A673 (cell line): ENCODE measurements around the gene TRABD. TPM values are rescaled to one million over a fixed set of nuclear protein-coding genes. Genes with fewer than 3 reads are reported as not detected.

Experiments used
- BruUV-seq: library from RNA; stranded (reverse); fragments of 400-500 nt; replicated peaks from 2 replicates; lab custom pipeline; 2021; lab: Mats Ljungman, UMichigan
- CTCF ChIA-PET: fragments of 300-600 bp; sonication (Branson Sonifier 250); formaldehyde crosslinking; loops from one replicate; lab custom pipeline; 2022; ENCODE audit warnings: antibody characterized with exemption; lab: Charles Lee
- POLR2A ChIA-PET: fragments of 300-600 bp; sonication (Branson Sonifier 250); formaldehyde crosslinking; loops from one replicate; lab custom pipeline; 2022; ENCODE audit warnings: antibody characterized with exemption; ENCODE audit not compliant: low non-redundant PET; lab: Charles Lee
- DNase-seq: peaks from one replicate; pipeline ENCODE4 v3.0.0-alpha.2; 2015; ENCODE audit warnings: low spot score
- H3K27ac ChIP-seq: fragments of 200-600 bp; sonication (generic); 2 replicates; pipeline ENCODE4 v1.5.1; 2016; ENCODE audit warnings: mixed run types, low read depth, mild to moderate bottlenecking, mixed read lengths, antibody characterized with exemption, low read length; ENCODE audit not compliant: poor library complexity, severe bottlenecking
- H3K27me3 ChIP-seq: fragments of 200-600 bp; sonication (generic); replicated peaks from 2 replicates; pipeline ENCODE4 v1.6.1; 2017; ENCODE audit warnings: mixed run types, low read depth, mild to moderate bottlenecking, mixed read lengths, antibody characterized with exemption, low read length; ENCODE audit not compliant: insufficient read depth, poor library complexity
- H3K36me3 ChIP-seq: fragments of 200-600 bp; sonication (generic); 2 replicates; pipeline ENCODE4 v1.6.1; 2016; ENCODE audit warnings: mixed run types, mild to moderate bottlenecking, mixed read lengths, antibody characterized with exemption, low read length; ENCODE audit not compliant: insufficient read depth, poor library complexity, severe bottlenecking
- H3K4me1 ChIP-seq: fragments of 200-600 bp; sonication (generic); 2 replicates; pipeline ENCODE4 v1.6.1; 2017; ENCODE audit warnings: mixed run types, mild to moderate bottlenecking, mixed read lengths, antibody characterized with exemption, low read length; ENCODE audit not compliant: insufficient read depth, poor library complexity, severe bottlenecking
- H3K4me3 ChIP-seq: fragments of 200-600 bp; sonication (generic); 2 replicates; pipeline ENCODE4 v1.5.1; 2016; ENCODE audit warnings: low read depth, mixed run types, mild to moderate bottlenecking, mixed read lengths, low read length; ENCODE audit not compliant: poor library complexity, severe bottlenecking
- H3K9me3 ChIP-seq: fragments of 200-600 bp; sonication (generic); 2 replicates; pipeline ENCODE4 v1.6.1; 2016; ENCODE audit warnings: mixed run types, low read depth, mild to moderate bottlenecking, mixed read lengths, antibody characterized with exemption, low read length; ENCODE audit not compliant: poor library complexity, severe bottlenecking
- CTCF ChIP-seq: fragments of 300-800, 200-600 bp; sonication (generic); conservative IDR thresholded peaks from 2 replicates; pipeline ENCODE4 v1.5.1; 2017; ENCODE audit warnings: low read depth, mild to moderate bottlenecking, antibody characterized with exemption, low read length, moderate library complexity, mixed read lengths
- EZH2 ChIP-seq: fragments of 200-600 bp; sonication (generic); IDR thresholded peaks from 2 replicates; pipeline ENCODE4 v1.6.1; 2017; ENCODE audit warnings: borderline replicate concordance, low read depth, mild to moderate bottlenecking, mixed read lengths, antibody characterized with exemption, low read length; ENCODE audit not compliant: poor library complexity, severe bottlenecking
- intact Hi-C: fragments of 100-400 bp; cut with micrococcal nuclease; formaldehyde crosslinking; loops from one replicate; pipeline ENCODE4 v1.10.0; 2022; ENCODE audit not compliant: unreplicated experiment
- total RNA-seq: library from RNA; stranded (reverse); gene quantifications from 2 replicates; pipeline ENCODE4 v1.2.3, GENCODE V29; 2021

The TRABD gene
- total RNA-seq, 1 experiment from 2014 or later = 63.9 TPM

- ChIA-PET POLR2A (no interaction called here), CTCF (no interaction called here)
- Histone ChIP-seq H3K27me3 (no peaks in the 10 kb centered on the region), H3K36me3 (peaks cover 45% of the 10 kb centered on the region), H3K4me1 (no peaks in the 10 kb centered on the region), H3K27ac (no peak overlapping the region), H3K9me3 (no peaks in the 10 kb centered on the region), H3K4me3 (no peak overlapping the region)
- TF ChIP-seq CTCF = no peak
- no peak for TF ChIP-seq EZH2
- no peak for DNase-seq
- no TSS peak for BruUV-seq
- intact Hi-C loops = no loop called here
Observed at GRCh38 chr22:50211147-50211546, 25.4 kb downstream of the TRABD start.

GRCh38 chr22:50213263-50213662 lies 27.6 kb downstream of the TRABD start:
- no TSS peak for BruUV-seq
- no peaks in the 10 kb centered on the region for H3K9me3 ChIP-seq
- no peak overlapping the region for H3K4me3 ChIP-seq
- intact Hi-C loops = no loop called here
- H3K36me3 ChIP-seq = peaks cover 56% of the 10 kb centered on the region
- H3K4me1 ChIP-seq = no peaks in the 10 kb centered on the region
- ChIA-PET CTCF (no interaction called here), POLR2A (no interaction called here)
- DNase-seq = no peak
- no peaks in the 10 kb centered on the region for H3K27me3 ChIP-seq
- H3K27ac ChIP-seq = no peak overlapping the region
- TF ChIP-seq EZH2 = no peak
- TF ChIP-seq CTCF = no peak

- BruUV-seq = no TSS peak
Observed at GRCh38 chr22:50215297-50216054, 29.8 kb downstream of the TRABD start.

More at GRCh38 chr22:50215297-50216054, 29.8 kb downstream of the TRABD start:
- H3K4me1 ChIP-seq = peaks cover 14% of the 10 kb centered on the region
- H3K27ac ChIP-seq = no peak overlapping the region
- ChIA-PET POLR2A (interaction anchor here (0.7 kb wide), 1 partner anchor 167 kb away, joined by 4 read pairs; no protein-coding TSS in a partner anchor), CTCF (no interaction called here)
- TF ChIP-seq CTCF (no peak), EZH2 (no peak)
- DNase-seq = no peak
- no peaks in the 10 kb centered on the region for H3K9me3 ChIP-seq
- H3K27me3 ChIP-seq = no peaks in the 10 kb centered on the region
- intact Hi-C loops = no loop called here
- peaks cover 68% of the 10 kb centered on the region for H3K36me3 ChIP-seq
- no peak overlapping the region for H3K4me3 ChIP-seq
